HEK293 (cell line): ENCODE results near the gene CAB39.

Source experiments
- CTCF ChIA-PET: fragments of 350-600 bp; formaldehyde crosslinking; extraction: SDS; loops from one replicate; lab custom pipeline; 2021; ENCODE audit warnings: antibody characterized with exemption; lab: Yijun Ruan, JAX
- POLR2A ChIA-PET: fragments of 300-600 bp; formaldehyde crosslinking; extraction: SDS; loops from one replicate; lab custom pipeline; 2020; ENCODE audit warnings: antibody characterized with exemption, inconsistent platforms; lab: Yijun Ruan, JAX
- H3K27ac ChIP-seq: fragments of 200-500 bp; sonication (Bioruptor generic); 2 replicates; pipeline ENCODE4 v1.5.1; 2014; ENCODE audit warnings: low read depth, low read length, control low read depth, inconsistent platforms; ENCODE audit errors: extremely low read depth
- H3K36me3 ChIP-seq, 2 experiments: fragments of 200-500 bp in 1 of 2; sonication (Bioruptor generic) in 1 of 2; 1 replicate in 1 of 2; 2 replicates in 1 of 2; pipeline ENCODE4 v1.5.1; 2014 to 2017; ENCODE audit warnings: inconsistent platforms in 2 of 2, low read length in 2 of 2; ENCODE audit not compliant: control insufficient read depth in 2 of 2, insufficient read depth in 1 of 2
- H3K4me1 ChIP-seq: fragments of 200-500 bp; sonication (Bioruptor generic); 2 replicates; pipeline ENCODE4 v1.5.1; 2014; ENCODE audit warnings: mild to moderate bottlenecking, low read length, inconsistent platforms; ENCODE audit not compliant: control insufficient read depth, insufficient read depth
- H3K4me3 ChIP-seq: 2 replicates; pipeline ENCODE4 v1.5.1; 2011; ENCODE audit warnings: low read depth, mild to moderate bottlenecking, control low read depth, low read length, moderate library complexity
- H3K9me3 ChIP-seq: fragments of 200-500 bp; sonication (Bioruptor generic); 2 replicates; pipeline ENCODE4 v1.5.1; 2014; ENCODE audit warnings: low read depth, low read length, inconsistent platforms; ENCODE audit not compliant: control insufficient read depth, insufficient read depth
- OSR2 ChIP-seq: fragments of 450-650 bp; formaldehyde crosslinking; IDR thresholded peaks from 2 replicates; pipeline ENCODE4 v1.5.1; 2016; ENCODE audit warnings: missing biosample characterization, missing genetic modification characterization
- SCRT2 ChIP-seq: fragments of 450-650 bp; formaldehyde crosslinking; IDR thresholded peaks from 2 replicates; pipeline ENCODE4 v1.5.1; 2016; ENCODE audit warnings: missing biosample characterization, missing genetic modification characterization
- YY2 ChIP-seq: fragments of 450-650 bp; formaldehyde crosslinking; IDR thresholded peaks from 2 replicates; pipeline ENCODE4 v1.5.1; 2016; ENCODE audit warnings: missing biosample characterization, missing genetic modification characterization
- ZFHX2 ChIP-seq: fragments of 450-650 bp; formaldehyde crosslinking; conservative IDR thresholded peaks from 2 replicates; pipeline ENCODE4 v1.5.1; 2016; ENCODE audit warnings: missing biosample characterization, missing genetic modification characterization
- ZNF112 ChIP-seq: fragments of 450-650 bp; formaldehyde crosslinking; IDR thresholded peaks from 2 replicates; pipeline ENCODE4 v1.5.0; 2017; ENCODE audit warnings: missing biosample characterization, missing genetic modification characterization
- ZNF138 ChIP-seq: fragments of 450-650 bp; formaldehyde crosslinking; IDR thresholded peaks from 2 replicates; pipeline ENCODE4 v1.5.1; 2016; ENCODE audit warnings: missing biosample characterization, missing genetic modification characterization, borderline replicate concordance
- ZNF140 ChIP-seq: fragments of 450-650 bp; formaldehyde crosslinking; IDR thresholded peaks from 2 replicates; pipeline ENCODE4 v1.5.1; 2016; ENCODE audit warnings: missing biosample characterization, missing genetic modification characterization
- ZNF19 ChIP-seq: fragments of 450-650 bp; formaldehyde crosslinking; IDR thresholded peaks from 2 replicates; pipeline ENCODE4; 2016; ENCODE audit warnings: missing biosample characterization, missing genetic modification characterization, low read depth
- ZNF214 ChIP-seq: fragments of 450-650 bp; formaldehyde crosslinking; IDR thresholded peaks from 2 replicates; pipeline ENCODE4 v1.5.1; 2017; ENCODE audit warnings: missing biosample characterization, mild to moderate bottlenecking, missing genetic modification characterization, borderline replicate concordance
- ZNF223 ChIP-seq: fragments of 450-650 bp; formaldehyde crosslinking; IDR thresholded peaks from 2 replicates; pipeline ENCODE4 v1.5.1; 2016; ENCODE audit warnings: missing biosample characterization, missing genetic modification characterization
- ZNF302 ChIP-seq: fragments of 450-650 bp; formaldehyde crosslinking; IDR thresholded peaks from 2 replicates; pipeline ENCODE4 v1.5.1; 2016; ENCODE audit warnings: missing biosample characterization, missing genetic modification characterization, low read depth
- ZNF366 ChIP-seq: fragments of 450-650 bp; formaldehyde crosslinking; conservative IDR thresholded peaks from 2 replicates; pipeline ENCODE4 v1.5.1; 2016; ENCODE audit warnings: missing biosample characterization, missing genetic modification characterization
- ZNF610 ChIP-seq: fragments of 450-650 bp; formaldehyde crosslinking; IDR thresholded peaks from 2 replicates; pipeline ENCODE4 v1.5.1; 2016; ENCODE audit warnings: missing biosample characterization, missing genetic modification characterization, borderline replicate concordance
- ZNF621 ChIP-seq: fragments of 450-650 bp; formaldehyde crosslinking; IDR thresholded peaks from 2 replicates; pipeline ENCODE4 v1.5.1; 2017; ENCODE audit warnings: missing biosample characterization, missing genetic modification characterization
- TF ChIP-seq, protein P1 (sequence below): fragments of 450-650 bp; formaldehyde crosslinking; IDR thresholded peaks from 2 replicates; pipeline ENCODE4 v1.5.1; 2016; ENCODE audit warnings: missing biosample characterization, missing genetic modification characterization
- TF ChIP-seq, protein P2 (sequence below): fragments of 450-650 bp; formaldehyde crosslinking; conservative IDR thresholded peaks from 2 replicates; pipeline ENCODE4 v1.5.1; 2016; ENCODE audit warnings: low read depth, missing biosample characterization, missing genetic modification characterization
- TF ChIP-seq, protein P3 (sequence below): fragments of 450-650 bp; formaldehyde crosslinking; IDR thresholded peaks from 2 replicates; pipeline ENCODE4 v1.5.1; 2017; ENCODE audit warnings: missing biosample characterization, mild to moderate bottlenecking, missing genetic modification characterization, moderate library complexity
- TF ChIP-seq, protein P4 (sequence below): fragments of 450-650 bp; formaldehyde crosslinking; IDR thresholded peaks from 2 replicates; pipeline ENCODE4 v1.5.1; 2016; ENCODE audit warnings: missing biosample characterization, missing genetic modification characterization

The CAB39 gene

DNA sequence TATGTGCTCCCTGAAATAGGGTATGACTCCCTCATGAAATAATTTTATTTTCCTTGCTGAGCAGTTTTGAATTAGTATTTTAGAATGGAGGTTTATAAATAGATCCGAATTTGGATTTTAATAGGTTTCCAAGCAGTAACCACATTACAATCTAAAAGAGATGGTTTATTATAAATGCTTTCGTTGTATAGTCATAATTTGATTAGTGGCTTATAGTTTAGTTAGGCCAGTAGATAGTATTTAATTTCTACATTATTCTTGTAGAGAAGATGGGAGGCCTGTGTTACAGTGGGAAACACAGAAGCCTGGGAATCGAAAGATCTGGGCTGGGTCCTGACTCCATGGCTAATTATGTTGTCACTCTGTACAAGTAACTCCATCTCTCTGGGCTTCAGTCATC is 6.7 kb downstream of the CAB39 start:
- TF ChIP-seq ZNF140 (tag by site-specific recombination) (no peak), ZNF366 (tag by site-specific recombination) (no peak), ZNF214 (no peak), ZNF610 (tag by site-specific recombination) (no peak), YY2 (no peak), SCRT2 (tag by site-specific recombination) (no peak), OSR2 (tag by site-specific recombination) (no peak), ZNF223 (tag by site-specific recombination) (no peak), ZNF112 (tag by site-specific recombination) (no peak), ZFHX2 (tag by site-specific recombination) (no peak), ZNF138 (no peak), ZNF621 (tag by site-specific recombination) (no peak), ZNF302 (tag by site-specific recombination) (no peak)
- TF ChIP-seq, protein P1, sequence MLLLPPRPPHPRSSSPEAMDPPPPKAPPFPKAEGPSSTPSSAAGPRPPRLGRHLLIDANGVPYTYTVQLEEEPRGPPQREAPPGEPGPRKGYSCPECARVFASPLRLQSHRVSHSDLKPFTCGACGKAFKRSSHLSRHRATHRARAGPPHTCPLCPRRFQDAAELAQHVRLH (tag by site-specific recombination): no peak
- TF ChIP-seq, protein P2, sequence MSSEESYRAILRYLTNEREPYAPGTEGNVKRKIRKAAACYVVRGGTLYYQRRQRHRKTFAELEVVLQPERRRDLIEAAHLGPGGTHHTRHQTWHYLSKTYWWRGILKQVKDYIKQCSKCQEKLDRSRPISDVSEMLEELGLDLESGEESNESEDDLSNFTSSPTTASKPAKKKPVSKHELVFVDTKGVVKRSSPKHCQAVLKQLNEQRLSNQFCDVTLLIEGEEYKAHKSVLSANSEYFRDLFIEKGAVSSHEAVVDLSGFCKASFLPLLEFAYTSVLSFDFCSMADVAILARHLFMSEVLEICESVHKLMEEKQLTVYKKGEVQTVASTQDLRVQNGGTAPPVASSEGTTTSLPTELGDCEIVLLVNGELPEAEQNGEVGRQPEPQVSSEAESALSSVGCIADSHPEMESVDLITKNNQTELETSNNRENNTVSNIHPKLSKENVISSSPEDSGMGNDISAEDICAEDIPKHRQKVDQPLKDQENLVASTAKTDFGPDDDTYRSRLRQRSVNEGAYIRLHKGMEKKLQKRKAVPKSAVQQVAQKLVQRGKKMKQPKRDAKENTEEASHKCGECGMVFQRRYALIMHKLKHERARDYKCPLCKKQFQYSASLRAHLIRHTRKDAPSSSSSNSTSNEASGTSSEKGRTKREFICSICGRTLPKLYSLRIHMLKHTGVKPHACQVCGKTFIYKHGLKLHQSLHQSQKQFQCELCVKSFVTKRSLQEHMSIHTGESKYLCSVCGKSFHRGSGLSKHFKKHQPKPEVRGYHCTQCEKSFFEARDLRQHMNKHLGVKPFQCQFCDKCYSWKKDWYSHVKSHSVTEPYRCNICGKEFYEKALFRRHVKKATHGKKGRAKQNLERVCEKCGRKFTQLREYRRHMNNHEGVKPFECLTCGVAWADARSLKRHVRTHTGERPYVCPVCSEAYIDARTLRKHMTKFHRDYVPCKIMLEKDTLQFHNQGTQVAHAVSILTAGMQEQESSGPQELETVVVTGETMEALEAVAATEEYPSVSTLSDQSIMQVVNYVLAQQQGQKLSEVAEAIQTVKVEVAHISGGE: no peak
- TF ChIP-seq, protein P3, sequence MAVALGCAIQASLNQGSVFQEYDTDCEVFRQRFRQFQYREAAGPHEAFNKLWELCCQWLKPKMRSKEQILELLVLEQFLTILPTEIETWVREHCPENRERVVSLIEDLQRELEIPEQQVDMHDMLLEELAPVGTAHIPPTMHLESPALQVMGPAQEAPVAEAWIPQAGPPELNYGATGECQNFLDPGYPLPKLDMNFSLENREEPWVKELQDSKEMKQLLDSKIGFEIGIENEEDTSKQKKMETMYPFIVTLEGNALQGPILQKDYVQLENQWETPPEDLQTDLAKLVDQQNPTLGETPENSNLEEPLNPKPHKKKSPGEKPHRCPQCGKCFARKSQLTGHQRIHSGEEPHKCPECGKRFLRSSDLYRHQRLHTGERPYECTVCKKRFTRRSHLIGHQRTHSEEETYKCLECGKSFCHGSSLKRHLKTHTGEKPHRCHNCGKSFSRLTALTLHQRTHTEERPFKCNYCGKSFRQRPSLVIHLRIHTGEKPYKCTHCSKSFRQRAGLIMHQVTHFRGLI (tag by site-specific recombination): no peak
- TF ChIP-seq, all 188 proteins: peak for 0
- peaks cover 13 to 39% of the 10 kb centered on the region in 2 experiments; a peak in 2 of 3 replicates for H3K36me3 ChIP-seq
- POLR2A ChIA-PET: no interaction called here
- H3K4me1 ChIP-seq: peaks cover 7% of the 10 kb centered on the region; the same call in 1 of the 2 replicates
- no peak overlapping the region for H3K4me3 ChIP-seq
- no peak overlapping the region for H3K27ac ChIP-seq
- CTCF ChIA-PET: no interaction called here
- no peaks in the 10 kb centered on the region for H3K9me3 ChIP-seq

DNA sequence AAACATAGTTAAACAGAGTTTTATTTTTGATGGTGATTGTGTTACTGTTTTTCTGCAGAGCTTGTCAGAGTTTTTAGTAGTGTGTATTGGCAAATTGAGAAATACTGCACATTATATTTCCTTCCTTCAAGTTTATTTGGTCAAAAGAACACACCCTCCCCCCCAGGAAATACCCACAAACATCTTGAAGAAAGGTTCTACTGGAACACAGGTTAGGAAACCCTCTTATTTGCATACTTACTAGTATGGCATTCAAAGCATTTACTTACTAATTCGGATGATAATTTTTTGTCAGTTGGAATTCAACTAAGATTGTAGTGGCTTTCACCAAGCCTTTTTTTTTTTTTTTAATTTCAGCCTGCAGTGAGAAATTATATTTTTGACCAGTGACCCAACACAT is 9.1 kb downstream of the CAB39 start:
- TF ChIP-seq, protein P4, sequence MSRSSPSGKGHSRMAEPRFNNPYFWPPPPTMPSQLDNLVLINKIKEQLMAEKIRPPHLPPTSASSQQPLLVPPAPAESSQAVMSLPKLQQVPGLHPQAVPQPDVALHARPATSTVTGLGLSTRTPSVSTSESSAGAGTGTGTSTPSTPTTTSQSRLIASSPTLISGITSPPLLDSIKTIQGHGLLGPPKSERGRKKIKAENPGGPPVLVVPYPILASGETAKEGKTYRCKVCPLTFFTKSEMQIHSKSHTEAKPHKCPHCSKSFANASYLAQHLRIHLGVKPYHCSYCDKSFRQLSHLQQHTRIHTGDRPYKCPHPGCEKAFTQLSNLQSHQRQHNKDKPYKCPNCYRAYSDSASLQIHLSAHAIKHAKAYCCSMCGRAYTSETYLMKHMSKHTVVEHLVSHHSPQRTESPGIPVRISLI (tag by site-specific recombination): no peak
- no peak for TF ChIP-seq ZNF19 (tag by site-specific recombination)
- Histone ChIP-seq H3K4me1 (peaks cover 7% of the 10 kb centered on the region; the same call in 1 of the 2 replicates), H3K36me3 (peaks cover 9 to 36% of the 10 kb centered on the region in 2 experiments; a peak in 2 of 3 replicates), H3K4me3 (no peak overlapping the region), H3K27ac (no peak overlapping the region), H3K9me3 (no peaks in the 10 kb centered on the region)
- ChIA-PET POLR2A (no interaction called here), CTCF (interaction anchor here (0.9 to 2.0 kb wide), 4 partner anchors 8 to 77 kb away, joined by 3 to 10 read pairs (median 4); partner anchors contain the start of gene CAB39)
